K562 (cell line): ENCODE measurements around the gene RASGRP2. TPM values are rescaled to one million over a fixed set of nuclear protein-coding genes. Genes with fewer than 3 reads are reported as not detected.

Experiments
- ATAC-seq: fragments of 200-7000 bp; cut with Tn5 transposase; 3 replicates; pipeline ENCODE4 v1.9.1; 2020; ENCODE audit warnings: moderate library complexity
- BruUV-seq: library from RNA; stranded (reverse); fragments of 400-500 nt; replicated peaks from 2 replicates; lab custom pipeline; 2021; lab: Mats Ljungman, UMichigan
- CTCF ChIA-PET: fragments of 300-600 bp; formaldehyde crosslinking; extraction: SDS; loops from one replicate; lab custom pipeline; 2021; ENCODE audit warnings: low intra/inter-chr PET ratio; lab: Yijun Ruan, JAX
- POLR2A ChIA-PET: fragments of 300-600, 350-650 bp; sonication (Branson Sonifier 250); formaldehyde crosslinking; extraction: SDS; loops from one replicate; lab custom pipeline; 2021; ENCODE audit warnings: antibody characterized with exemption, inconsistent platforms; lab: Yijun Ruan, JAX
- DNase-seq, 4 experiments: peaks; one replicate each; pipeline versions ENCODE4 v3.0.0 to v3.0.0-alpha.2; 2011 to 2018; ENCODE audit warnings: low spot score in 3 of 4, mixed read lengths in 3 of 4; ENCODE audit errors: extremely low read depth in 1 of 4
- FAIRE-seq: peaks from 2 replicates; lab custom pipeline; 2011; peaks lifted over from hg19 to GRCh38; lab: Jason Lieb, UNC
- H2AFZ ChIP-seq: 2 replicates; pipeline ENCODE4 v1.6.0; 2011; ENCODE audit warnings: low read depth, low read length, control low read depth, inconsistent platforms
- H3K27ac ChIP-seq: fragments of 200-600 bp; 3 replicates; pipeline ENCODE4 v1.8.0; 2011; ENCODE audit warnings: low read depth, mild to moderate bottlenecking, control low read depth, inconsistent platforms, low read length, moderate library complexity, mixed read lengths; ENCODE audit errors: extremely low read depth
- H3K27me3 ChIP-seq, 2 experiments: fragments of 300-600 bp in 1 of 2; 2 replicates in 1 of 2; 3 replicates in 1 of 2; pipeline versions ENCODE4 v1.6.0 to v1.8.0; 2011; ENCODE audit warnings: inconsistent platforms in 2 of 2, low read length in 2 of 2, mild to moderate bottlenecking in 1 of 2, mixed read lengths in 1 of 2, moderate library complexity in 1 of 2; ENCODE audit not compliant: control insufficient read depth in 2 of 2, insufficient read depth in 2 of 2
- H3K36me3 ChIP-seq: fragments of 300-600 bp; 3 replicates; pipeline ENCODE4 v1.8.0; 2011; ENCODE audit warnings: mild to moderate bottlenecking, low read length, inconsistent platforms; ENCODE audit not compliant: control insufficient read depth, insufficient read depth
- H3K4me1 ChIP-seq, 2 experiments: fragments of 200-600 bp in 1 of 2; replicated peaks in 1 of 2; 2 replicates in 1 of 2; 3 replicates in 1 of 2; pipeline versions ENCODE4 v1.5.1 to v1.8.0; 2011; ENCODE audit warnings: inconsistent platforms in 2 of 2, low read length in 2 of 2, mild to moderate bottlenecking in 1 of 2, mixed read lengths in 1 of 2, moderate library complexity in 1 of 2; ENCODE audit not compliant: control insufficient read depth in 2 of 2, insufficient read depth in 2 of 2
- H3K4me2 ChIP-seq: 2 replicates; pipeline ENCODE4 v1.6.1; 2011; ENCODE audit warnings: low read length, control low read depth, inconsistent platforms, mixed read lengths; ENCODE audit not compliant: insufficient read depth
- H3K4me3 ChIP-seq: fragments of 200-600 bp; sonication (generic), shearing (Covaris generic); 2 replicates; pipeline ENCODE4 v1.5.1; 2016; ENCODE audit warnings: control low read depth, inconsistent platforms
- H3K79me2 ChIP-seq: fragments of 200-600 bp; 3 replicates; pipeline ENCODE4 v1.8.0; 2011; ENCODE audit warnings: low read length, inconsistent platforms; ENCODE audit not compliant: control insufficient read depth, insufficient read depth
- H3K9ac ChIP-seq, 2 experiments: 2 replicates each; pipeline versions ENCODE4 v1.6.0 to v1.6.1; 2011; ENCODE audit warnings: low read depth in 2 of 2, low read length in 2 of 2, control low read depth in 1 of 2, inconsistent platforms in 1 of 2, mild to moderate bottlenecking in 1 of 2, mixed read lengths in 1 of 2; ENCODE audit not compliant: insufficient read depth in 1 of 2
- H3K9me1 ChIP-seq: one replicate; pipeline ENCODE4 v1.6.0; 2011; ENCODE audit warnings: inconsistent platforms, mild to moderate bottlenecking, low read length, moderate library complexity; ENCODE audit not compliant: control insufficient read depth, insufficient read depth
- H3K9me3 ChIP-seq: replicated peaks from 2 replicates; pipeline ENCODE4 v1.5.1; 2011; ENCODE audit warnings: low read depth, low read length, inconsistent platforms; ENCODE audit not compliant: control insufficient read depth, insufficient read depth
- H4K20me1 ChIP-seq: replicated peaks from 2 replicates; pipeline ENCODE4 v1.6.1; 2011; ENCODE audit warnings: low read length, inconsistent platforms, mixed read lengths; ENCODE audit not compliant: control insufficient read depth, insufficient read depth
- CTCFL ChIP-seq: IDR thresholded peaks from 2 replicates; pipeline ENCODE4 v1.6.1; 2011; ENCODE audit warnings: borderline replicate concordance, low read depth, mild to moderate bottlenecking, moderate library complexity, low read length; ENCODE audit not compliant: insufficient read depth, poor library complexity, severe bottlenecking
- ETS2 ChIP-seq: IDR thresholded peaks from 2 replicates; pipeline ENCODE4 v1.6.1; 2016; ENCODE audit warnings: borderline replicate concordance, missing genetic modification characterization, mild to moderate bottlenecking, moderate library complexity, missing compliant biosample characterization; ENCODE audit not compliant: poor library complexity, severe bottlenecking
- GTF2E2 ChIP-seq: fragments of 200-800 bp; sonication (Bioruptor generic); IDR thresholded peaks from 2 replicates; pipeline ENCODE4 v1.6.1; 2016; ENCODE audit warnings: missing genetic modification characterization, missing compliant biosample characterization
- KLF13 ChIP-seq: fragments of 450-650 bp; IDR thresholded peaks from 2 replicates; pipeline ENCODE4 v1.6.1; 2016; ENCODE audit warnings: missing genetic modification characterization, low read depth, mild to moderate bottlenecking, missing compliant biosample characterization, moderate library complexity, borderline replicate concordance
- RBFOX2 ChIP-seq: fragments of 200-400 bp; formaldehyde crosslinking; IDR thresholded peaks from 2 replicates; pipeline ENCODE4 v1.6.1; 2017; ENCODE audit warnings: low read depth, mild to moderate bottlenecking, low read length, moderate library complexity
- THAP7 ChIP-seq: fragments of 250-450 bp; sonication (Bioruptor Pico); IDR thresholded peaks from 2 replicates; pipeline ENCODE4 v1.5.0; 2021
- ZNF347 ChIP-seq: fragments of 450-650 bp; formaldehyde crosslinking; IDR thresholded peaks from 2 replicates; pipeline ENCODE4 v1.4.0; 2020; ENCODE audit warnings: low read depth, mild to moderate bottlenecking, moderate library complexity
- ZNF395 ChIP-seq: fragments of 200-800 bp; sonication (Bioruptor generic); IDR thresholded peaks from 2 replicates; pipeline ENCODE4 v1.6.1; 2017; ENCODE audit warnings: missing genetic modification characterization, missing compliant biosample characterization
- WGBS: fragments of 100-300 bp; shearing (Covaris generic); methylation state at CpG from one replicate; pipeline ENCODE4 v1.1.6; 2016; ENCODE audit warnings: low coverage, mixed read lengths; ENCODE audit not compliant: insufficient coverage; ENCODE audit errors: missing lambda C conversion rate; 5-methylcytosine and 5-hydroxymethylcytosine counted together
- in situ Hi-C: fragments of 300-500 bp; cut with MboI; formaldehyde crosslinking; loops from 4 replicates; pipeline ENCODE4 v1.15.0; 2018; ENCODE audit warnings: inconsistent platforms, mixed read lengths
- intact Hi-C: fragments of 100-400 bp; cut with micrococcal nuclease; formaldehyde crosslinking; loops from 2 replicates; pipeline ENCODE4 v1.14.2; 2022
- polyA plus RNA-seq, 8 experiments: library from polyadenylated mRNA; depleted of rRNA in 4 of 8; stranded (reverse) in 5 of 8; unstranded in 3 of 8; fragments of >200 nt; fragmentation: Nextera tagmentation in 2 of 8; fragmentation: Illumina TruSeq in 1 of 8; extraction: Ambion mirVana in 2 of 8; extraction: Trizol in 1 of 8; gene quantifications; 2 replicates each; pipeline versions ENCODE4 v1.2.1 to v1.2.3, GENCODE V29; 2011 to 2014; ENCODE audit warnings: inconsistent platforms in 1 of 8, missing spikeins in 1 of 8
- total RNA-seq, 7 experiments: library from RNA; depleted of rRNA in 6 of 7; stranded (reverse); fragments of >200 nt in 6 of 7; fragmentation: Illumina TruSeq in 2 of 7; extraction: Trizol in 2 of 7; gene quantifications; 2 replicates each; pipeline versions ENCODE4 v1.2.1 to v1.2.3, GENCODE V29; 2011 to 2021; ENCODE audit warnings: low replicate concordance in 1 of 7
- TF ChIP-seq, protein P1 (sequence below): sonication (generic); formaldehyde crosslinking; IDR thresholded peaks from 2 replicates; pipeline ENCODE4 v1.9.0; 2022; ENCODE audit warnings: mild to moderate bottlenecking, missing genetic modification reagents

RASGRP2 gene
- total and polyA plus RNA-seq, 9 of the 15 experiments (the other 6 are each of a cell fraction or from before 2014, with no cell fraction given), result 0.87 to 22.7 (median 5.5) TPM

DNA sequence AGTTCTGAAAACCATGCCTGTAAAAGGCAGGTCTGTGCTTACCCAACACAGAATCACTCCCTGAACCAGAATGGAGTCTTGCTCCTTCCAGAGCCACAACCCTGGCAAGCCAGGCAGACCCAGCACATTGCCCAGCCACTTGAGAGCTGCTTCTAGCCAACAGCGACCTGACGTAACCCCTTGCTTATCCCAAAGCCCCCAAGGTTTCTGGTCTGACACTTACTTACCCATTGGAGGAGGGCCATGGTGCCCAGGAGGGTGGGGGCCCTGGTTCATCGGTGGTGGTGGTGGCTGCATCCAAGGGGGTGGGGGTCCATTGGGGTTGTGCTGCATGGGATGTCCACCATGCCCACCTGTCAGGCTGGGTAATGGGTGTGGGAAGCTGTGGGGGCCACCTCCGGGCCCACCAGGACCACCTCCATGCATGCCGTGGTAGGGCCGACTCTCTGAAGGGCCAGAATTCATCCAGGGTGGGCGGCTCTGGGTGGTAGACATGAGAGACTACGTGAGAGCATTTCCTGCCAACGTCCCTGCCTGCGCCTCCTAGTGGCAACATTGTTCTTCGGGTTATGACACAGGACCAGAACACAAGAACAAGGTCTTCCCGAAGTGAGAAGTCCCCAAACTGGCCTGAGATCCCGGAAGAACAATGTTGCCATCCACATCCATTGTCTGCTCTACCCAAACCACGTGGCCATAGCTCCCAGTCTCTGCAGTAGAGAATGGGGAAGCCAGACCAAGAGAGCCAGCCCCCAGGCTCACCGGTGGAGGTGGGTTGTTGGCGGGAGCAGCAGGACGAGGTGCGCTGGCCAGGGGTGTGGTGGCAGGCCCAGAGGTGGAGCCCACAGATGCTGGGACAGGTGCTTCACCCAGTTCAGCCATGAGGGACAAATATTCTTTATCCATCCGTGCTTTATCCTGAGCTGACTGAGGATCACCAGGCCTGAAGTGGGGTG is 23.7 kb upstream of the RASGRP2 start (continued):
- TF ChIP-seq KLF13, result no peak
- TF ChIP-seq ZNF347 (CRISPR knock-in tag), result no peak
- peak; percentile 67 for TF ChIP-seq CTCFL

- peaks cover 10% of the 10 kb centered on the region for H3K9me1 ChIP-seq
- in situ Hi-C loops, result no loop called here
- H3K4me2 ChIP-seq, result no peak overlapping the region
- TF ChIP-seq THAP7 (no peak), ZNF395 (CRISPR knock-in tag) (no peak), ETS2 (tag) (no peak), RBFOX2 (peak; percentile 4; the same call in 1 of the 2 replicates), GTF2E2 (tag) (no peak)
- TF ChIP-seq, protein P1, sequence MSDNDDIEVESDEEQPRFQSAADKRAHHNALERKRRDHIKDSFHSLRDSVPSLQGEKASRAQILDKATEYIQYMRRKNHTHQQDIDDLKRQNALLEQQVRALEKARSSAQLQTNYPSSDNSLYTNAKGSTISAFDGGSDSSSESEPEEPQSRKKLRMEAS, result no peak
- TF ChIP-seq, all 486 proteins: peak for 1
- Histone ChIP-seq H3K36me3 (peaks cover 96% of the 10 kb centered on the region), H3K9me3 (no peaks in the 10 kb centered on the region), H3K4me1 (peaks cover 13 to 35% of the 10 kb centered on the region in 2 experiments), H3K9ac (no peak overlapping the region), H3K79me2 (peaks cover 46% of the 10 kb centered on the region), H3K4me3 (no peak overlapping the region), H3K27ac (no peak overlapping the region), H3K27me3 (no peaks in the 10 kb centered on the region), H2AFZ (no peak overlapping the region), H4K20me1 (peaks cover 58% of the 10 kb centered on the region)
- ChIA-PET CTCF (interaction anchor here (1.0 kb wide), 1 partner anchor 24 kb away, joined by 3 read pairs; no protein-coding TSS in a partner anchor), POLR2A (interaction anchor here (1.0 to 7.9 kb wide), 5 partner anchors 7 to 78 kb away, joined by 3 to 168 read pairs (median 4); partner anchors contain the start of gene SF1)
- no TSS peak for BruUV-seq
- ATAC-seq (no peak), FAIRE-seq (no peak), DNase-seq (no peak)
- WGBS, result 100% methylated on average over 2 of the region's 11 CpGs
- intact Hi-C loops, result loop anchor here (1.0 kb wide), 1 partner anchor 24 kb away; no protein-coding TSS in a partner anchor
Measured at GRCh38 chr11:64766881-64767280, 22.9 kb upstream of the RASGRP2 start.
